Measurements from ENCODE around the gene SCNN1B.

- no peak for TF ChIP-seq POLR2AphosphoS5 (IDR thresholded peaks at IDR 0.05)
- no peak for TF ChIP-seq CTCF (IDR thresholded peaks at IDR 0.05)
Measured at GRCh38 chr16:23377071-23377931, 75.2 kb downstream of the SCNN1B start.

Data from breast epithelium (tissue), 3 donors.